OCI-LY7 (cell line): ENCODE results near the gene PTPRF. TPM values are rescaled to one million over a fixed set of nuclear protein-coding genes. Genes with fewer than 3 reads are reported as not detected.

Experiments used
- BruUV-seq: library from RNA; stranded (reverse); fragments of 400-500 nt; replicated peaks from 2 replicates; lab custom pipeline; 2021; lab: Mats Ljungman, UMichigan
- CTCF ChIA-PET: fragments of 300-600 bp; sonication (Branson Sonifier 250); formaldehyde crosslinking; loops from one replicate; lab custom pipeline; 2022; ENCODE audit warnings: antibody characterized with exemption; ENCODE audit not compliant: unreplicated experiment; lab: Charles Lee
- POLR2A ChIA-PET: fragments of 300-600 bp; sonication (Branson Sonifier 250); formaldehyde crosslinking; loops from one replicate; lab custom pipeline; 2022; ENCODE audit warnings: antibody characterized with exemption; lab: Charles Lee
- DNase-seq: peaks from one replicate; pipeline ENCODE4 v3.0.0-alpha.2; 2015; ENCODE audit warnings: low spot score
- H2AFZ ChIP-seq: fragments of 200-600 bp; sonication (generic), shearing (Covaris generic); 2 replicates; pipeline ENCODE4 v1.6.1; 2014; ENCODE audit warnings: mild to moderate bottlenecking, antibody characterized with exemption, low read length, moderate library complexity
- H3K27ac ChIP-seq: fragments of 200-600 bp; sonication (generic); 2 replicates; pipeline ENCODE4 v1.5.1; 2014; ENCODE audit warnings: mixed run types, low read depth, mild to moderate bottlenecking, moderate library complexity, low read length, inconsistent platforms; ENCODE audit not compliant: poor library complexity, severe bottlenecking
- H3K36me3 ChIP-seq: fragments of 200-600 bp; sonication (generic); 2 replicates; pipeline ENCODE4 v1.6.1; 2014; ENCODE audit warnings: mild to moderate bottlenecking, antibody characterized with exemption, low read length, moderate library complexity, mixed read lengths; ENCODE audit not compliant: insufficient read depth
- H3K4me1 ChIP-seq: fragments of 200-600 bp; sonication (generic); 2 replicates; pipeline ENCODE4 v1.5.1; 2014; ENCODE audit warnings: mild to moderate bottlenecking, low read length; ENCODE audit not compliant: insufficient read depth, poor library complexity, severe bottlenecking
- H3K4me2 ChIP-seq: fragments of 200-600 bp; sonication (generic); 2 replicates; pipeline ENCODE4 v1.6.1; 2014; ENCODE audit warnings: mild to moderate bottlenecking, low read length
- H3K4me3 ChIP-seq: fragments of 200-600 bp; sonication (generic); 2 replicates; pipeline ENCODE4 v1.5.1; 2014; ENCODE audit warnings: mild to moderate bottlenecking, low read depth, low read length; ENCODE audit not compliant: poor library complexity, severe bottlenecking
- H3K79me2 ChIP-seq: fragments of 200-600 bp; sonication (generic); 2 replicates; pipeline ENCODE4 v1.6.1; 2016; ENCODE audit warnings: low read depth, mild to moderate bottlenecking, low read length, moderate library complexity, mixed read lengths; ENCODE audit not compliant: insufficient read depth
- H3K9me2 ChIP-seq: fragments of 200-600 bp; sonication (generic); 2 replicates; pipeline ENCODE4 v1.6.1; 2016; ENCODE audit warnings: mild to moderate bottlenecking, low read length, mixed read lengths; ENCODE audit not compliant: insufficient read depth
- H3K9me3 ChIP-seq: fragments of 200-600 bp; sonication (generic); 2 replicates; pipeline ENCODE4 v1.6.1; 2014; ENCODE audit warnings: mild to moderate bottlenecking, mixed run types, low read length, mixed read lengths
- H4K20me1 ChIP-seq: fragments of 200-600 bp; sonication (generic); 2 replicates; pipeline ENCODE4 v1.6.1; 2014; ENCODE audit warnings: mild to moderate bottlenecking, antibody characterized with exemption, low read length, moderate library complexity, mixed read lengths; ENCODE audit not compliant: insufficient read depth
- CTCF ChIP-seq: fragments of 200-600 bp; sonication (generic); conservative IDR thresholded peaks from 2 replicates; pipeline ENCODE4 v1.5.1; 2014; ENCODE audit warnings: mild to moderate bottlenecking, antibody characterized with exemption, low read length, moderate library complexity, mixed read lengths
- EZH2phosphoT487 ChIP-seq: fragments of 200-600 bp; sonication (generic); IDR thresholded peaks from 2 replicates; pipeline ENCODE4 v1.6.1; 2018; ENCODE audit warnings: low read depth, borderline replicate concordance, mild to moderate bottlenecking, mixed run types, antibody characterized with exemption, low read length, moderate library complexity, mixed read lengths
- intact Hi-C: fragments of 100-400 bp; cut with micrococcal nuclease; formaldehyde crosslinking; loops from one replicate; pipeline ENCODE4 v1.10.0; 2022; ENCODE audit not compliant: unreplicated experiment
- total RNA-seq, 2 experiments: library from RNA; depleted of rRNA in 1 of 2; stranded (reverse); fragments of >200 nt in 1 of 2; shearing (Covaris generic) in 1 of 2; gene quantifications; 2 replicates each; pipeline ENCODE4 v1.2.3, GENCODE V29; 2014 to 2022

Gene PTPRF
- total RNA-seq, 2 experiments from 2014 or later, result 0.06 to 0.48 TPM

- no peak for TF ChIP-seq CTCF
- no peak for TF ChIP-seq EZH2phosphoT487
- H3K9me3 ChIP-seq, result no peaks in the 10 kb centered on the region
- CTCF ChIA-PET, result no interaction called here
These were observed 138.3 kb downstream of the PTPRF start for GRCh38 chr1:43668956-43669355.

DNA sequence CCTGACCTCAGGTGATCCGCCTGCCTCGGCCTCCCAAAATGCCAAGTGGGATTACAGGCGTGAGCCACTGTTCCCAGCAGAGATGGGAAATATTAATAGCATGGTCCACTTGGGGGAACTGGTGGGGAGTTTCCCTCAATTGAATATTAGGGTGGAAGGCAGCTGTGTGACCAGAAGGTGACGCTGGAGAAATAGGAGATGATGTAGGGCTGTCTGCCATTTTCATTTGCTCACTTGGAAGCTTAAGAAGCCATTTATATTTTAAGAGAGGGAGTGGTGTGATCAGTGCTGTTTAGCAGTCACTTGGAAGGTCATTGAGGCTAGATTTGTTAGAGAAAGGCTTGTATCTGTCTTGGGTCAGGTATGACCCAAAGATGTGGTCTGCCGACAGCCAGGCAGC lies 139.2 kb downstream of the PTPRF start:
- Histone ChIP-seq H3K36me3 (peaks cover 94% of the 10 kb centered on the region), H3K4me2 (no peak overlapping the region), H3K4me3 (no peak overlapping the region), H3K27ac (no peak overlapping the region), H3K9me3 (no peaks in the 10 kb centered on the region), H2AFZ (no peak overlapping the region), H3K9me2 (no peaks in the 10 kb centered on the region), H3K79me2 (no peaks in the 10 kb centered on the region), H4K20me1 (no peaks in the 10 kb centered on the region), H3K4me1 (no peaks in the 10 kb centered on the region)
- ChIA-PET POLR2A (interaction anchor here (0.7 kb wide), 2 partner anchors 34 to 1926 kb away, joined by 3 to 6 read pairs; no protein-coding TSS in a partner anchor), CTCF (no interaction called here)
- TF ChIP-seq CTCF, result no peak
- TF ChIP-seq EZH2phosphoT487, result no peak
- BruUV-seq, result TSS peak; percentile 14
- intact Hi-C loops, result no loop called here
- no peak for DNase-seq

More at GRCh38 chr1:43668956-43669355, 138.3 kb downstream of the PTPRF start:
- H3K36me3 ChIP-seq, result peaks cover 94% of the 10 kb centered on the region
- no peaks in the 10 kb centered on the region for H3K79me2 ChIP-seq
- no peak overlapping the region for H3K4me3 ChIP-seq
- no peak overlapping the region for H2AFZ ChIP-seq
- BruUV-seq, result no TSS peak
- no peaks in the 10 kb centered on the region for H3K4me1 ChIP-seq
- intact Hi-C loops, result no loop called here
- no peak overlapping the region for H3K4me2 ChIP-seq
- DNase-seq, result no peak
- H3K27ac ChIP-seq, result no peak overlapping the region
- no peaks in the 10 kb centered on the region for H4K20me1 ChIP-seq
- H3K9me2 ChIP-seq, result no peaks in the 10 kb centered on the region
- POLR2A ChIA-PET, result no interaction called here

GRCh38 chr1:43671193-43671592 lies 140.5 kb downstream of the PTPRF start:
- Histone ChIP-seq H2AFZ (no peak overlapping the region), H3K27ac (no peak overlapping the region), H3K79me2 (no peaks in the 10 kb centered on the region), H4K20me1 (no peaks in the 10 kb centered on the region), H3K36me3 (peaks cover 94% of the 10 kb centered on the region), H3K4me2 (no peak overlapping the region), H3K9me2 (no peaks in the 10 kb centered on the region), H3K4me1 (no peaks in the 10 kb centered on the region), H3K9me3 (no peaks in the 10 kb centered on the region), H3K4me3 (no peak overlapping the region)
- no TSS peak for BruUV-seq
- POLR2A ChIA-PET, result interaction anchor here (0.7 kb wide), 1 partner anchor 21 kb away, joined by 3 read pairs; the partner anchor contains the start of gene KDM4A
- DNase-seq, result no peak
- intact Hi-C loops, result no loop called here
- CTCF ChIA-PET, result no interaction called here
- TF ChIP-seq CTCF (no peak), EZH2phosphoT487 (no peak)
